Measurements from ENCODE around the gene SPATA13.
"Not testable (repeated sequence)": the region's sequence is repeated elsewhere in the genome, so short reads cannot be mapped to it uniquely, and the experiment has no call there.

Gene SPATA13

GRCh38 chr13:24327598-24327997, 167.1 kb downstream of the SPATA13 start:
- DNase-seq: not testable (repeated sequence)

- no peak for DNase-seq
Observed at GRCh38 chr13:24328145-24328544, 167.6 kb downstream of the SPATA13 start.

GRCh38 chr13:24338721-24339120, 178.2 kb downstream of the SPATA13 start:
- no peak for DNase-seq

- DNase-seq: no peak
Observed at GRCh38 chr13:24339937-24340607, 179.6 kb downstream of the SPATA13 start.

GRCh38 chr13:24340608-24340955, 180.1 kb downstream of the SPATA13 start:
- DNase-seq: no peak

- DNase-seq: peak; percentile 3
Observed at GRCh38 chr13:24341439-24341838, 180.9 kb downstream of the SPATA13 start.

GRCh38 chr13:24348385-24348784, 187.9 kb downstream of the SPATA13 start:
- no peak for DNase-seq

GRCh38 chr13:24348797-24349515, 188.4 kb downstream of the SPATA13 start:
- no peak for DNase-seq

GRCh38 chr13:24349778-24350664, 189.5 kb downstream of the SPATA13 start:
- not testable (repeated sequence) for DNase-seq

GRCh38 chr13:24351423-24351822, 190.9 kb downstream of the SPATA13 start:
- DNase-seq: no peak

GRCh38 chr13:24353736-24354135, 193.2 kb downstream of the SPATA13 start:
- no peak for DNase-seq

GRCh38 chr13:24355103-24355502, 194.6 kb downstream of the SPATA13 start:
- DNase-seq: no peak

GRCh38 chr13:24356270-24356669, 195.8 kb downstream of the SPATA13 start:
- no peak for DNase-seq

Measured in NCI-H226 (cell line).